ENCODE data around the gene CD59.

GRCh38 chr11:33701302-33702230, 34.7 kb downstream of the CD59 start:
- no peak for TF ChIP-seq CTCF (IDR thresholded peaks at IDR 0.05)
- no peak for TF ChIP-seq EP300 (IDR thresholded peaks at IDR 0.05)
- TF ChIP-seq POLR2A (IDR thresholded peaks at IDR 0.05), result no peak
